Measurements from ENCODE around the gene DLGAP4.

- TF ChIP-seq CTCF (IDR thresholded peaks at IDR 0.05) = no peak
- TF ChIP-seq POLR2A (IDR thresholded peaks at IDR 0.05) = no peak
- TF ChIP-seq POLR2AphosphoS5 (IDR thresholded peaks at IDR 0.05) = no peak
These were observed 33.8 kb downstream of the DLGAP4 start for GRCh38 chr20:36339646-36340592.

Measured in breast epithelium (tissue), 3 donors.